ENCODE data around the gene POM121. TPM values are rescaled to one million over a fixed set of nuclear protein-coding genes. Genes with fewer than 3 reads are reported as not detected.
A peak's percentile ranks its signal among the peaks of the same experiment; 100 is the strongest.
"Not testable (repeated sequence)": the region's sequence is repeated elsewhere in the genome, so short reads cannot be mapped to it uniquely, and the experiment has no call there.

The POM121 gene
- total and polyA plus RNA-seq, 10 of the 15 experiments (the other 5 are each of a cell fraction or from before 2014, with no cell fraction given): 2.4 to 65.7 (median 14.1) TPM

- peak; percentile 35; the same call in 2 of the 3 replicates for ATAC-seq
- 100% methylated on average over 4 of the region's 18 CpGs for WGBS (ENCODE audit: insufficient coverage, insufficient replicate concordance, low lambda C conversion rate, missing lambda C conversion rate)
- H3K79me2 ChIP-seq (ENCODE audit: control insufficient read depth, insufficient read depth, low read length); CTCF ChIA-PET; POLR2A ChIA-PET; H3K27ac ChIP-seq (ENCODE audit: control insufficient read depth, insufficient read depth); H3K4me2 ChIP-seq (ENCODE audit: control insufficient read depth, insufficient read depth); H3K9me3 ChIP-seq (replicated peaks; ENCODE audit: control insufficient read depth, insufficient read depth, low read length); H3K4me3 ChIP-seq; H3K4me1 ChIP-seq (ENCODE audit: control insufficient read depth, insufficient read depth, low read length); FAIRE-seq; H3K36me3 ChIP-seq (ENCODE audit: control insufficient read depth in 2 of 2, insufficient read depth in 2 of 2, low read length in 1 of 2); H3K9ac ChIP-seq (ENCODE audit: control insufficient read depth, insufficient read depth, low read length); SMC1A ChIA-PET (ENCODE audit: uncharacterized antibody, unreplicated experiment); intact Hi-C loops (cut with micrococcal nuclease; ENCODE audit: unreplicated experiment); BruUV-seq (replicated peaks); DNase-seq (ENCODE audit: low read depth, low spot score); in situ Hi-C loops (cut with MboI); RAD21 ChIA-PET (ENCODE audit: unreplicated experiment); H4K20me1 ChIP-seq (ENCODE audit: control insufficient read depth, insufficient read depth); H3K27me3 ChIP-seq (replicated peaks in 1 of 2; ENCODE audit: control insufficient read depth in 2 of 2, insufficient read depth in 2 of 2, low read length in 1 of 2); H2AFZ ChIP-seq (ENCODE audit: control insufficient read depth, low read depth, low read length): not testable (repeated sequence)
These were observed 35.1 kb downstream of the POM121 start for GRCh38 chr7:72960029-72960428.

GRCh38 chr7:72960626-72961345 is 35.9 kb downstream of the POM121 start:
- no CpG with 5 or more reads among the region's 20 CpGs for WGBS (ENCODE audit: insufficient coverage, insufficient replicate concordance, low lambda C conversion rate, missing lambda C conversion rate)
- CTCF ChIA-PET; DNase-seq (ENCODE audit: low read depth, low spot score); H3K4me2 ChIP-seq (ENCODE audit: control insufficient read depth, insufficient read depth); FAIRE-seq; RAD21 ChIA-PET (ENCODE audit: unreplicated experiment); H3K9ac ChIP-seq (ENCODE audit: control insufficient read depth, insufficient read depth, low read length); H3K36me3 ChIP-seq (ENCODE audit: control insufficient read depth in 2 of 2, insufficient read depth in 2 of 2, low read length in 1 of 2); ATAC-seq; SMC1A ChIA-PET (ENCODE audit: uncharacterized antibody, unreplicated experiment); in situ Hi-C loops (cut with MboI); H2AFZ ChIP-seq (ENCODE audit: control insufficient read depth, low read depth, low read length); H3K27ac ChIP-seq (ENCODE audit: control insufficient read depth, insufficient read depth); POLR2A ChIA-PET; BruUV-seq (replicated peaks); intact Hi-C loops (cut with micrococcal nuclease; ENCODE audit: unreplicated experiment); H3K4me1 ChIP-seq (ENCODE audit: control insufficient read depth, insufficient read depth, low read length); H3K4me3 ChIP-seq; H4K20me1 ChIP-seq (ENCODE audit: control insufficient read depth, insufficient read depth); H3K27me3 ChIP-seq (replicated peaks in 1 of 2; ENCODE audit: control insufficient read depth in 2 of 2, insufficient read depth in 2 of 2, low read length in 1 of 2); H3K79me2 ChIP-seq (ENCODE audit: control insufficient read depth, insufficient read depth, low read length); H3K9me3 ChIP-seq (replicated peaks; ENCODE audit: control insufficient read depth, insufficient read depth, low read length): not testable (repeated sequence)

GRCh38 chr7:72961346-72961650 is 36.4 kb downstream of the POM121 start:
- H4K20me1 ChIP-seq (ENCODE audit: control insufficient read depth, insufficient read depth); H3K9me3 ChIP-seq (replicated peaks; ENCODE audit: control insufficient read depth, insufficient read depth, low read length); SMC1A ChIA-PET (ENCODE audit: uncharacterized antibody, unreplicated experiment); intact Hi-C loops (cut with micrococcal nuclease; ENCODE audit: unreplicated experiment); H3K4me1 ChIP-seq (ENCODE audit: control insufficient read depth, insufficient read depth, low read length); H3K4me3 ChIP-seq; ATAC-seq; H3K27ac ChIP-seq (ENCODE audit: control insufficient read depth, insufficient read depth); CTCF ChIA-PET; POLR2A ChIA-PET; BruUV-seq (replicated peaks); RAD21 ChIA-PET (ENCODE audit: unreplicated experiment); H3K9ac ChIP-seq (ENCODE audit: control insufficient read depth, insufficient read depth, low read length); FAIRE-seq; DNase-seq (ENCODE audit: low read depth, low spot score); H3K27me3 ChIP-seq (replicated peaks in 1 of 2; ENCODE audit: control insufficient read depth in 2 of 2, insufficient read depth in 2 of 2, low read length in 1 of 2); H3K79me2 ChIP-seq (ENCODE audit: control insufficient read depth, insufficient read depth, low read length); in situ Hi-C loops (cut with MboI); H3K4me2 ChIP-seq (ENCODE audit: control insufficient read depth, insufficient read depth); H2AFZ ChIP-seq (ENCODE audit: control insufficient read depth, low read depth, low read length); H3K36me3 ChIP-seq (ENCODE audit: control insufficient read depth in 2 of 2, insufficient read depth in 2 of 2, low read length in 1 of 2): not testable (repeated sequence)
- no CpG with 5 or more reads among the region's 9 CpGs for WGBS (ENCODE audit: insufficient coverage, insufficient replicate concordance, low lambda C conversion rate, missing lambda C conversion rate)

- in situ Hi-C loops (cut with MboI); H2AFZ ChIP-seq (ENCODE audit: control insufficient read depth, low read depth, low read length); SMC1A ChIA-PET (ENCODE audit: uncharacterized antibody, unreplicated experiment); CTCF ChIA-PET; H3K27ac ChIP-seq (ENCODE audit: control insufficient read depth, insufficient read depth); FAIRE-seq; H3K36me3 ChIP-seq (ENCODE audit: control insufficient read depth in 2 of 2, insufficient read depth in 2 of 2, low read length in 1 of 2); intact Hi-C loops (cut with micrococcal nuclease; ENCODE audit: unreplicated experiment); H3K9ac ChIP-seq (ENCODE audit: control insufficient read depth, insufficient read depth, low read length); DNase-seq (ENCODE audit: low read depth, low spot score); H3K4me2 ChIP-seq (ENCODE audit: control insufficient read depth, insufficient read depth); ATAC-seq; H3K4me1 ChIP-seq (ENCODE audit: control insufficient read depth, insufficient read depth, low read length); POLR2A ChIA-PET; BruUV-seq (replicated peaks); H3K4me3 ChIP-seq; H3K9me3 ChIP-seq (replicated peaks; ENCODE audit: control insufficient read depth, insufficient read depth, low read length); RAD21 ChIA-PET (ENCODE audit: unreplicated experiment); H3K79me2 ChIP-seq (ENCODE audit: control insufficient read depth, insufficient read depth, low read length); H3K27me3 ChIP-seq (replicated peaks in 1 of 2; ENCODE audit: control insufficient read depth in 2 of 2, insufficient read depth in 2 of 2, low read length in 1 of 2); H4K20me1 ChIP-seq (ENCODE audit: control insufficient read depth, insufficient read depth): not testable (repeated sequence)
- WGBS (ENCODE audit: insufficient coverage, insufficient replicate concordance, low lambda C conversion rate, missing lambda C conversion rate): 52% methylated on average over 4 of the region's 8 CpGs
These were observed 38.2 kb downstream of the POM121 start for GRCh38 chr7:72963056-72963455.

Measured in GM12878 (cell line).